NCI-H2107 treated with DMSO at 0.1 percent for 48 hours (cell line): ENCODE data around the gene ABHD6.
"Not testable (repeated sequence)": the region's sequence is repeated elsewhere in the genome, so short reads cannot be mapped to it uniquely, and the experiment has no call there.

Experiments used
- DNase-seq: peaks from one replicate; lab custom pipeline; 2025; ENCODE audit not compliant: unreplicated experiment; lab: John Stamatoyannopoulos, UW

The ABHD6 gene

GRCh38 chr3:58242340-58242739 is 4.7 kb downstream of the ABHD6 start:
- no peak for DNase-seq

GRCh38 chr3:58242860-58243259 is 5.3 kb downstream of the ABHD6 start:
- not testable (repeated sequence) for DNase-seq

GRCh38 chr3:58243976-58244585 is 6.5 kb downstream of the ABHD6 start:
- DNase-seq: no peak

- DNase-seq: no peak
Measured at GRCh38 chr3:58246148-58247047, 8.8 kb downstream of the ABHD6 start.

GRCh38 chr3:58249358-58250092 is 11.9 kb downstream of the ABHD6 start:
- peak; percentile 33 for DNase-seq

- DNase-seq: no peak
Measured at GRCh38 chr3:58250093-58250707, 12.6 kb downstream of the ABHD6 start.

- no peak for DNase-seq
Measured at GRCh38 chr3:58251631-58252035, 14.0 kb downstream of the ABHD6 start.

GRCh38 chr3:58254144-58254543 is 16.6 kb downstream of the ABHD6 start:
- no peak for DNase-seq

GRCh38 chr3:58256061-58256460 is 18.5 kb downstream of the ABHD6 start:
- no peak for DNase-seq

- no peak for DNase-seq
Measured at GRCh38 chr3:58256511-58256910, 18.9 kb downstream of the ABHD6 start.

GRCh38 chr3:58258392-58259055 is 20.9 kb downstream of the ABHD6 start:
- DNase-seq: no peak

GRCh38 chr3:58260261-58260731 is 22.7 kb downstream of the ABHD6 start:
- no peak for DNase-seq

GRCh38 chr3:58260733-58261132 is 23.1 kb downstream of the ABHD6 start:
- DNase-seq: peak; percentile 31

GRCh38 chr3:58261954-58262666 is 24.5 kb downstream of the ABHD6 start:
- DNase-seq: no peak

- no peak for DNase-seq
Measured at GRCh38 chr3:58266577-58266976, 29.0 kb downstream of the ABHD6 start.

- not testable (repeated sequence) for DNase-seq
Measured at GRCh38 chr3:58267543-58267942, 30.0 kb downstream of the ABHD6 start.

- no peak for DNase-seq
Measured at GRCh38 chr3:58269356-58269755, 31.8 kb downstream of the ABHD6 start.

- DNase-seq: no peak
Measured at GRCh38 chr3:58270485-58270884, 32.9 kb downstream of the ABHD6 start.

GRCh38 chr3:58271901-58272501 is 34.4 kb downstream of the ABHD6 start:
- DNase-seq: no peak

GRCh38 chr3:58272891-58273290 is 35.3 kb downstream of the ABHD6 start:
- no peak for DNase-seq
